Activated CD4-positive, CD25-positive, alpha-beta regulatory T cell treated with anti-CD3 and anti-CD28 coated beads, Interleukin-2, amount 50 U/mL, for 16 hours (primary cell): ENCODE data around the gene GAB1.

Experiments used
- DNase-seq: peaks from one replicate; pipeline ENCODE4 v3.0.0-alpha.2; 2020; ENCODE audit warnings: low read depth, low spot score

Gene GAB1

GRCh38 chr4:143411527-143412419 lies 75.1 kb downstream of the GAB1 start:
- no peak for DNase-seq

GRCh38 chr4:143412420-143412758 lies 75.7 kb downstream of the GAB1 start:
- DNase-seq, result no peak

GRCh38 chr4:143417679-143418403 lies 81.2 kb downstream of the GAB1 start:
- no peak for DNase-seq

GRCh38 chr4:143420227-143420626 lies 83.6 kb downstream of the GAB1 start:
- no peak for DNase-seq

- DNase-seq, result no peak
These were observed 84.9 kb downstream of the GAB1 start for GRCh38 chr4:143421609-143422008.

- no peak for DNase-seq
These were observed 87.6 kb downstream of the GAB1 start for GRCh38 chr4:143424276-143424675.

- no peak for DNase-seq
These were observed 95.0 kb downstream of the GAB1 start for GRCh38 chr4:143431526-143432257.

- DNase-seq, result no peak
These were observed 95.5 kb downstream of the GAB1 start for GRCh38 chr4:143432258-143432591.

GRCh38 chr4:143433231-143433630 lies 96.6 kb downstream of the GAB1 start:
- no peak for DNase-seq

GRCh38 chr4:143435955-143436354 lies 99.3 kb downstream of the GAB1 start:
- DNase-seq, result no peak

- DNase-seq, result no peak
These were observed 100.8 kb downstream of the GAB1 start for GRCh38 chr4:143437476-143437875.

- no peak for DNase-seq
These were observed 101.3 kb downstream of the GAB1 start for GRCh38 chr4:143437937-143438336.

- no peak for DNase-seq
These were observed 102.0 kb downstream of the GAB1 start for GRCh38 chr4:143438710-143439109.

GRCh38 chr4:143441109-143441508 lies 104.4 kb downstream of the GAB1 start:
- DNase-seq, result no peak

- DNase-seq, result no peak
These were observed 105.0 kb downstream of the GAB1 start for GRCh38 chr4:143441678-143442077.

- DNase-seq, result no peak
These were observed 107.1 kb downstream of the GAB1 start for GRCh38 chr4:143443728-143444127.

- no peak for DNase-seq
These were observed 114.5 kb downstream of the GAB1 start for GRCh38 chr4:143451186-143451585.

- DNase-seq, result no peak
These were observed 118.5 kb downstream of the GAB1 start for GRCh38 chr4:143455211-143455610.

- no peak for DNase-seq
These were observed 122.3 kb downstream of the GAB1 start for GRCh38 chr4:143458966-143459365.

- no peak for DNase-seq
These were observed 136.9 kb downstream of the GAB1 start for GRCh38 chr4:143473334-143474126.

GRCh38 chr4:143477487-143477886 lies 140.8 kb downstream of the GAB1 start:
- no peak for DNase-seq

- no peak for DNase-seq
These were observed 144.7 kb downstream of the GAB1 start for GRCh38 chr4:143481361-143481760.
